K562 (cell line): Measurements from ENCODE around the gene COL23A1. TPM values are rescaled to one million over a fixed set of nuclear protein-coding genes. Genes with fewer than 3 reads are reported as not detected.
A peak's percentile ranks its signal among the peaks of the same experiment; 100 is the strongest.

Source experiments
- ATF7 ChIP-seq: fragments of 450-650 bp; IDR thresholded peaks from 2 replicates; pipeline ENCODE4 v1.7.1; 2014; ENCODE audit warnings: mild to moderate bottlenecking, moderate library complexity
- MGA ChIP-seq: fragments of 450-650 bp; IDR thresholded peaks from 2 replicates; pipeline ENCODE4 v1.6.1; 2016; ENCODE audit warnings: mild to moderate bottlenecking, moderate library complexity
- NR1H2 ChIP-seq: sonication (generic); formaldehyde crosslinking; IDR thresholded peaks from 2 replicates; pipeline ENCODE4 v1.4.0; 2020; ENCODE audit warnings: mild to moderate bottlenecking, missing genetic modification reagents
- RERE ChIP-seq: sonication (generic); formaldehyde crosslinking; IDR thresholded peaks from 2 replicates; pipeline ENCODE4 v1.8.0; 2023; ENCODE audit warnings: missing genetic modification reagents, mild to moderate bottlenecking, borderline replicate concordance
- STAT5A ChIP-seq: IDR thresholded peaks from 2 replicates; pipeline ENCODE4 v1.6.1; 2012; ENCODE audit warnings: low read length, inconsistent platforms, borderline replicate concordance
- THAP12 ChIP-seq: fragments of 250-450 bp; sonication (Bioruptor Pico); IDR thresholded peaks from 2 replicates; pipeline ENCODE4 v1.9.0; 2021; ENCODE audit warnings: mild to moderate bottlenecking, inconsistent platforms
- YBX1 ChIP-seq: fragments of 450-650 bp; IDR thresholded peaks from 2 replicates; pipeline ENCODE4 v1.7.1; 2016; ENCODE audit warnings: mild to moderate bottlenecking
- polyA plus RNA-seq, 8 experiments: library from polyadenylated mRNA; depleted of rRNA in 4 of 8; stranded (reverse) in 5 of 8; unstranded in 3 of 8; fragments of >200 nt; fragmentation: Nextera tagmentation in 2 of 8; fragmentation: Illumina TruSeq in 1 of 8; extraction: Ambion mirVana in 2 of 8; extraction: Trizol in 1 of 8; gene quantifications; 2 replicates each; pipeline versions ENCODE4 v1.2.1 to v1.2.3, GENCODE V29; 2011 to 2014; ENCODE audit warnings: inconsistent platforms in 1 of 8, missing spikeins in 1 of 8
- total RNA-seq, 7 experiments: library from RNA; depleted of rRNA in 6 of 7; stranded (reverse); fragments of >200 nt in 6 of 7; fragmentation: Illumina TruSeq in 2 of 7; extraction: Trizol in 2 of 7; gene quantifications; 2 replicates each; pipeline versions ENCODE4 v1.2.1 to v1.2.3, GENCODE V29; 2011 to 2021; ENCODE audit warnings: low replicate concordance in 1 of 7

COL23A1 gene
- total and polyA plus RNA-seq, 9 of the 15 experiments (the other 6 are each of a cell fraction or from before 2014, with no cell fraction given), result 0.09 TPM; not detected in 8

- TF ChIP-seq RERE (CRISPR knock-in tag) (0 out of 2 replicates have a peak, but pooled peaks have one; percentile 75), ATF7 (0 out of 2 replicates have a peak, but pooled peaks have one; percentile 32), STAT5A (no peak), MGA (peak; percentile 46; the same call in 1 of the 2 replicates), NR1H2 (CRISPR knock-in tag) (0 out of 2 replicates have a peak, but pooled peaks have one; percentile 54), YBX1 (no peak), THAP12 (no peak)
Observed at GRCh38 chr5:178232124-178232919, 357.9 kb downstream of the COL23A1 start, which contains the start of gene PHYKPL (continued).
